Activated naive CD4-positive, alpha-beta T cell treated with anti-CD3 and anti-CD28 coated beads, Interleukin-2, amount 10 ng/mL, durations not matched to agents 7 days and 5 days (primary cell): ENCODE results near the gene WDR75.

Experiments used
- CTCF ChIA-PET: fragments of 350-600 bp; sonication (Branson Sonifier 250); formaldehyde crosslinking; loops from one replicate; lab custom pipeline; 2021; ENCODE audit warnings: antibody characterized with exemption; lab: Charles Lee
- DNase-seq: peaks from one replicate; pipeline ENCODE4 v3.0.0-alpha.2; 2020
- H3K27ac Mint-ChIP-seq: one replicate; pipeline ENCODE4 v1.8.0; 2021; ENCODE audit warnings: mild to moderate bottlenecking, moderate library complexity, mixed read lengths
- H3K27me3 Mint-ChIP-seq: one replicate; pipeline ENCODE4 v1.8.0; 2021; ENCODE audit warnings: mild to moderate bottlenecking, mixed read lengths
- H3K36me3 Mint-ChIP-seq: one replicate; pipeline ENCODE4 v1.8.0; 2021; ENCODE audit warnings: mixed read lengths
- H3K4me1 Mint-ChIP-seq: one replicate; pipeline ENCODE4 v1.8.0; 2021; ENCODE audit warnings: mixed read lengths
- H3K4me3 Mint-ChIP-seq: one replicate; pipeline ENCODE4 v1.8.0; 2021; ENCODE audit warnings: mild to moderate bottlenecking, moderate library complexity, mixed read lengths
- H3K9me3 Mint-ChIP-seq: one replicate; pipeline ENCODE4 v1.8.0; 2021; ENCODE audit warnings: mixed read lengths

WDR75 gene

GRCh38 chr2:189487283-189488007 lies 46.2 kb downstream of the WDR75 start:
- no peaks in the 10 kb centered on the region for H3K4me1 Mint-ChIP-seq
- no peaks in the 10 kb centered on the region for H3K36me3 Mint-ChIP-seq
- H3K4me3 Mint-ChIP-seq = no peak overlapping the region
- no peaks in the 10 kb centered on the region for H3K9me3 Mint-ChIP-seq
- no peak overlapping the region for H3K27ac Mint-ChIP-seq
- DNase-seq = no peak
- CTCF ChIA-PET = no interaction called here
- peaks cover 4% of the 10 kb centered on the region for H3K27me3 Mint-ChIP-seq

DNA sequence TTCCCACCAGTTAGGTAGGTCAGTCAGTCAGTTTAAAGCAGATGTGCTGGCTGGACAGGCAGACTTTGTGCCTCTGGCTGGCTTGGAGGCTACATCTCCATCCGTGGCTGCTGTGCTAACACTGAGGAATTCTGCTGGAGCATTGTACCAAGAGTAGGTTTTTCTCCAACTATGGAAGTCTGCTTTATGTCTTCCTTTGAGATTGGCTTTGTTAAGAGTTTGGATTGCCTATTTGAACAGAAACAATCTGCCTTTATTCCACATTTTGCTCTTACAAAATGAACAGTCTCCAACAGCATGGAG lies 46.7 kb downstream of the WDR75 start:
- no peak for DNase-seq
- H3K27me3 Mint-ChIP-seq = peaks cover 4% of the 10 kb centered on the region
- CTCF ChIA-PET = no interaction called here
- H3K27ac Mint-ChIP-seq = no peak overlapping the region
- H3K9me3 Mint-ChIP-seq = no peaks in the 10 kb centered on the region
- no peaks in the 10 kb centered on the region for H3K36me3 Mint-ChIP-seq
- H3K4me1 Mint-ChIP-seq = no peaks in the 10 kb centered on the region
- no peak overlapping the region for H3K4me3 Mint-ChIP-seq

DNA sequence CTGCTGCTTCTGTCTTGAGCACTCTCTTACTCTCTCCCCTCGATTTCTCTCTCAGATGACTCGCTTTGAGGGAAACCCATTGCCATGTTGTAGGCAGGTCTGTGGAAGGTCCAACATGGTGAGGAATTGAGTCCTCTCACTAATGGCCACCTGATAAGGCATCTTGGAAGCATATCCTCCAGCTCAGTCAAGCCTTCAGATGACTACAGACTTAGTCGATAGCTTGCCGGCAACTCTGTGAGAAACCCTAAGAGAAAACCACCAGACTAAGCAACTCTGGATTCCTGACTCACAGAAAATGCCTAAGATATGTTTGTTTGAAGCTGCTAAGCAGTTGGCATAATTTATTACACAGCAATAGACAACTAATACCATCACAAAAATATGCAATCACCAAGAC lies 51.2 kb downstream of the WDR75 start:
- H3K9me3 Mint-ChIP-seq = no peaks in the 10 kb centered on the region
- H3K4me1 Mint-ChIP-seq = no peaks in the 10 kb centered on the region
- DNase-seq = no peak
- H3K36me3 Mint-ChIP-seq = no peaks in the 10 kb centered on the region
- CTCF ChIA-PET = no interaction called here
- peaks cover 4% of the 10 kb centered on the region for H3K27me3 Mint-ChIP-seq
- no peak overlapping the region for H3K4me3 Mint-ChIP-seq
- H3K27ac Mint-ChIP-seq = no peak overlapping the region

- Mint-ChIP-seq H3K9me3 (no peaks in the 10 kb centered on the region), H3K27ac (no peak overlapping the region), H3K36me3 (no peaks in the 10 kb centered on the region), H3K4me3 (no peak overlapping the region), H3K4me1 (no peaks in the 10 kb centered on the region), H3K27me3 (peaks cover 4% of the 10 kb centered on the region)
- CTCF ChIA-PET = no interaction called here
- DNase-seq = no peak
Measured at GRCh38 chr2:189498205-189498604, 56.9 kb downstream of the WDR75 start.

- CTCF ChIA-PET = interaction anchor here (1.1 kb wide), 1 partner anchor 10 kb away, joined by 3 read pairs; no protein-coding TSS in a partner anchor
- no peak for DNase-seq
- Mint-ChIP-seq H3K27me3 (peaks cover 4% of the 10 kb centered on the region), H3K4me1 (no peaks in the 10 kb centered on the region), H3K4me3 (no peak overlapping the region), H3K9me3 (no peaks in the 10 kb centered on the region), H3K36me3 (no peaks in the 10 kb centered on the region), H3K27ac (no peak overlapping the region)
Measured at GRCh38 chr2:189499137-189499536, 57.9 kb downstream of the WDR75 start.

GRCh38 chr2:189500456-189501160 lies 59.3 kb downstream of the WDR75 start:
- Mint-ChIP-seq H3K4me3 (no peak overlapping the region), H3K9me3 (no peaks in the 10 kb centered on the region), H3K4me1 (peaks cover 5% of the 10 kb centered on the region), H3K27me3 (peaks cover 4% of the 10 kb centered on the region), H3K27ac (no peak overlapping the region), H3K36me3 (no peaks in the 10 kb centered on the region)
- DNase-seq = no peak
- CTCF ChIA-PET = no interaction called here

DNA sequence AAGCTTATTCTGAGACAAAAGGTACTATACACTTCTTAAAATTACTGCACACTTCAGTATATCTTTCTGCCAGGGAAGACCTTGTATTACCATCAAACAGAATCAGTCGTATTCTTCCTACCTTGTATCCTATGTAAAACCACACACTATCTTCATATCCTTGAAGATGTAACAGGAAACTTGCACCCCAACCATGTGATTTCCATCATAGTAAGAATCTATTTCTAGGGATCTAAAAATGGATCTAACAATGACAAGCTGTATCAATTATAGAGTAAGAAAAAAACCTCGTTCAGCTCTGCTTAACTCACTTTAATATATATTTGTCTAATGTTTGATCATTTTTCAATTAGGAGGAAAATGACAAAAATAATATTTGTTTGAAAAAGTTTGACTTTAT lies 60.2 kb downstream of the WDR75 start:
- Mint-ChIP-seq H3K4me3 (no peak overlapping the region), H3K27ac (no peak overlapping the region), H3K9me3 (no peaks in the 10 kb centered on the region), H3K4me1 (peaks cover 5% of the 10 kb centered on the region), H3K27me3 (peaks cover under 1% of the 10 kb centered on the region), H3K36me3 (no peaks in the 10 kb centered on the region)
- CTCF ChIA-PET = no interaction called here
- DNase-seq = no peak

DNA sequence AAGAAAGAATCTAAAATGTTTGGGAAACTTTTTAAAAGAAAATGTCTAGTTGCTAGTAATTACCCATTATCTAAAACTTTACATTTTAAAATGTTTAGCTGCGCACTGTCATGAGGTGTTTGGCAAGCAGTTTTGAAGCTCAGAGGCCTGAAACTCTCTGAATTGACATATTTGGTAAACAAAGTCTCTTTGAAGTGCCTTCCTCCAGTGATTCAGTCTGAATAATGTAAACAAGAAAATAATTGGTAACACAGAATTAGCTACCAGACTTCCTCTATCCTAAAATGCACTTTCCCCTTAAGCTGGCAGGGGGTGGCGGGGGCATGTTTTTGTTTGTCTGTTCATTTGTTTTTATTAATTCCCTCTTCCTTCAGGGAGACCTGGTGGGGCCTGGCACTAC lies 61.4 kb downstream of the WDR75 start:
- Mint-ChIP-seq H3K27ac (no peak overlapping the region), H3K9me3 (no peaks in the 10 kb centered on the region), H3K36me3 (no peaks in the 10 kb centered on the region), H3K27me3 (no peaks in the 10 kb centered on the region), H3K4me3 (no peak overlapping the region), H3K4me1 (peaks cover 5% of the 10 kb centered on the region)
- CTCF ChIA-PET = no interaction called here
- no peak for DNase-seq

DNA sequence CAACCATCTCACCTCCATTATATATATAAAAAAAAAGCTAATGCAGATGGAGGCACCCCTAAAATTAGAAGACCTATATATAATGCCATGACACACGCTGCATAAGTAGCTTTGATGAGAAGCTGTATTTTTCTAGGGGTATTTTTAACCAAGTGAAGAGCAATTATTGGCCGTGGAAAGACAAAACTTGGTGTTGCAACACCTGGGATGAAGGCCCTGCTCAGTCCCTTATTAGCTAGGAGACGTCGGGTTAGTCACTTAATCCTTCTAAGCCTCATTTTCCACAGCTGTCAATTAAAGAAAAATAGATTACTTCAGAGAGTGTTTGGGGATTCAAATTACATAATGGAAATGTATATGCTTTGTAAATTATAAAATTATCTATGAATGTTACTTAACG lies 63.0 kb downstream of the WDR75 start:
- CTCF ChIA-PET = no interaction called here
- Mint-ChIP-seq H3K36me3 (no peaks in the 10 kb centered on the region), H3K4me1 (peaks cover 5% of the 10 kb centered on the region), H3K27ac (no peak overlapping the region), H3K27me3 (no peaks in the 10 kb centered on the region), H3K4me3 (no peak overlapping the region), H3K9me3 (no peaks in the 10 kb centered on the region)
- no peak for DNase-seq

DNA sequence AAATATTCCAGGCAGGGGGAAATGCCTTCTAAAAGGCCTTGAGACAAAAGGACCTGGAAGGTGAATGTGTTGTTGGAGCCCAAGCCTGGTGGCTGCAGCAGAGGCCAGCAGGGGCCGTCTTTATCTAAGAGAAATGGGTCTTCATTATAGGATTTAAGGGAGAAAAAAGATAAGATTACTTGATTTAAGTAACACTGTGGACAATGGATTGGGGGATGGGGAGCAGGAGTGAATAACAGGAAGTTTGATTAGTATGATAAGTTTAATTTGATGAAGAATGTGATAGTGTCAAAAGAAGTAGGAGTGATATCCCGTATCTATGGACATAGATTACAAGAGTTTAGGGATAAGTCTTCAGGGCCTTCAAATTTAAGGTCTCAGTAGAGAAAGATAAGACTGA lies 64.2 kb downstream of the WDR75 start:
- Mint-ChIP-seq H3K27me3 (peaks cover 3% of the 10 kb centered on the region), H3K9me3 (no peaks in the 10 kb centered on the region), H3K4me1 (peaks cover 5% of the 10 kb centered on the region), H3K27ac (no peak overlapping the region), H3K4me3 (no peak overlapping the region), H3K36me3 (no peaks in the 10 kb centered on the region)
- CTCF ChIA-PET = no interaction called here
- no peak for DNase-seq

GRCh38 chr2:189506514-189506976 lies 65.3 kb downstream of the WDR75 start:
- H3K27ac Mint-ChIP-seq = no peak overlapping the region
- DNase-seq = no peak
- CTCF ChIA-PET = no interaction called here
- H3K9me3 Mint-ChIP-seq = no peaks in the 10 kb centered on the region
- H3K4me1 Mint-ChIP-seq = peaks cover 5% of the 10 kb centered on the region
- H3K36me3 Mint-ChIP-seq = no peaks in the 10 kb centered on the region
- no peak overlapping the region for H3K4me3 Mint-ChIP-seq
- H3K27me3 Mint-ChIP-seq = peaks cover 4% of the 10 kb centered on the region

- no peaks in the 10 kb centered on the region for H3K9me3 Mint-ChIP-seq
- no peaks in the 10 kb centered on the region for H3K4me1 Mint-ChIP-seq
- no peak overlapping the region for H3K27ac Mint-ChIP-seq
- peaks cover 8% of the 10 kb centered on the region for H3K27me3 Mint-ChIP-seq
- CTCF ChIA-PET = no interaction called here
- H3K36me3 Mint-ChIP-seq = no peaks in the 10 kb centered on the region
- no peak overlapping the region for H3K4me3 Mint-ChIP-seq
- DNase-seq = no peak
Measured at GRCh38 chr2:189511210-189511959, 70.1 kb downstream of the WDR75 start.

DNA sequence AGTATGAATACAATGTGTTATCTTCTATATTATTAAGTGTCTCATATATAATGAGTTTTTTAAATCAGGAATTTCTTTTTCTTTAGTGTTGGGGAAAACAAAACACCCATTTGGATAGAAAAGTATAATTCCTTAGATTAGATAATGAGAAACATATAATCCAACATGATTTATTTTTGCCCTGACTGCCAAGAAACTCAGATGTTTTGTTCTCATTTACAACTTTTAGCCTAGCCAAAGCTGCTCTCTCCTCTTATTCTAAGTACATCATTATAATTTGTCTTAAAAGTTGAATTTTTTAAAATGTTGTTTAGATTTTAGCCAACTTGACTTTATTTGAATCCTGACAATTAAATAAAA lies 70.7 kb downstream of the WDR75 start:
- no peaks in the 10 kb centered on the region for H3K4me1 Mint-ChIP-seq
- peaks cover 8% of the 10 kb centered on the region for H3K27me3 Mint-ChIP-seq
- H3K4me3 Mint-ChIP-seq = no peak overlapping the region
- no peak overlapping the region for H3K27ac Mint-ChIP-seq
- no peak for DNase-seq
- H3K36me3 Mint-ChIP-seq = no peaks in the 10 kb centered on the region
- no peaks in the 10 kb centered on the region for H3K9me3 Mint-ChIP-seq
- CTCF ChIA-PET = no interaction called here

DNA sequence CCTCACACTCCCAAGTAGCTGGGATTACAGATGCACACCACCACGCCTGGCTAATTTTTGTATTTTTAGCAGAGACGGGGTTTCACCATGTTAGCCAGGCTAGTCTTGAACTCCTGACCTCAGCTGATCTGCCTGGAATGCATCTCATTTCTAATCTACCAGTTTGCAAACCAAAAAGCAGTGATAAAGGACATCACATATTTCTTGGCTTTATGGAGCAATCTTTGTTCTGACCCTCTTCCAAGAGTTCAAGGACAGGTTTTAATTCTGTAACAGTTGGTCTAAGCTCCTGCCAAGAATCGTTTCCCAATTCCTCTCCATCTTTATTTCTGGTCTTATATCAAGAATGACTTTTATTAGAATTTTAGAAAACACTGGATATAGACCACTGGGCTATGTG lies 71.6 kb downstream of the WDR75 start:
- no peaks in the 10 kb centered on the region for H3K4me1 Mint-ChIP-seq
- no peak overlapping the region for H3K27ac Mint-ChIP-seq
- H3K4me3 Mint-ChIP-seq = no peak overlapping the region
- CTCF ChIA-PET = interaction anchor here (0.7 kb wide), 1 partner anchor 103 kb away, joined by 4 read pairs; no protein-coding TSS in a partner anchor
- DNase-seq = no peak
- H3K36me3 Mint-ChIP-seq = no peaks in the 10 kb centered on the region
- H3K27me3 Mint-ChIP-seq = peaks cover 8% of the 10 kb centered on the region
- H3K9me3 Mint-ChIP-seq = no peaks in the 10 kb centered on the region

GRCh38 chr2:189514104-189514503 lies 72.8 kb downstream of the WDR75 start:
- Mint-ChIP-seq H3K4me1 (no peaks in the 10 kb centered on the region), H3K9me3 (no peaks in the 10 kb centered on the region), H3K27me3 (peaks cover 10% of the 10 kb centered on the region), H3K4me3 (no peak overlapping the region), H3K36me3 (no peaks in the 10 kb centered on the region), H3K27ac (no peak overlapping the region)
- CTCF ChIA-PET = no interaction called here
- no peak for DNase-seq
